NB4 (cell line): ENCODE results near the gene IMP3.

ENCODE experiments used
- DNase-seq: peaks from one replicate; pipeline ENCODE4 v3.0.0; 2010; ENCODE audit warnings: low read depth
- H3K4me3 ChIP-seq: one replicate; pipeline ENCODE4 v1.5.1; 2011; ENCODE audit warnings: mild to moderate bottlenecking, low read depth, low read length, moderate library complexity
- CTCF ChIP-seq: IDR thresholded peaks from one replicate; pipeline ENCODE4 v1.5.1; 2012; ENCODE audit warnings: low read depth, low read length
- MYC ChIP-seq: IDR thresholded peaks from 2 replicates; pipeline ENCODE4 v1.6.1; 2011; ENCODE audit warnings: low read depth, low read length
- POLR2A ChIP-seq: IDR thresholded peaks from 2 replicates; pipeline ENCODE4 v1.6.1; 2011; ENCODE audit warnings: mild to moderate bottlenecking; ENCODE audit not compliant: insufficient read length; ENCODE audit errors: extremely low read depth
- TF ChIP-seq, protein P1 (sequence below): IDR thresholded peaks from 2 replicates; pipeline ENCODE4 v1.6.1; 2011; ENCODE audit warnings: low read depth, low read length

Gene IMP3

GRCh38 chr15:75631935-75632334 is 8.1 kb downstream of the IMP3 start:
- TF ChIP-seq POLR2A (no peak), MYC (no peak), CTCF (no peak)
- TF ChIP-seq, protein P1, sequence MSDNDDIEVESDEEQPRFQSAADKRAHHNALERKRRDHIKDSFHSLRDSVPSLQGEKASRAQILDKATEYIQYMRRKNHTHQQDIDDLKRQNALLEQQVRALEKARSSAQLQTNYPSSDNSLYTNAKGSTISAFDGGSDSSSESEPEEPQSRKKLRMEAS: no peak
- DNase-seq: no peak
- H3K4me3 ChIP-seq: no peak overlapping the region

DNA sequence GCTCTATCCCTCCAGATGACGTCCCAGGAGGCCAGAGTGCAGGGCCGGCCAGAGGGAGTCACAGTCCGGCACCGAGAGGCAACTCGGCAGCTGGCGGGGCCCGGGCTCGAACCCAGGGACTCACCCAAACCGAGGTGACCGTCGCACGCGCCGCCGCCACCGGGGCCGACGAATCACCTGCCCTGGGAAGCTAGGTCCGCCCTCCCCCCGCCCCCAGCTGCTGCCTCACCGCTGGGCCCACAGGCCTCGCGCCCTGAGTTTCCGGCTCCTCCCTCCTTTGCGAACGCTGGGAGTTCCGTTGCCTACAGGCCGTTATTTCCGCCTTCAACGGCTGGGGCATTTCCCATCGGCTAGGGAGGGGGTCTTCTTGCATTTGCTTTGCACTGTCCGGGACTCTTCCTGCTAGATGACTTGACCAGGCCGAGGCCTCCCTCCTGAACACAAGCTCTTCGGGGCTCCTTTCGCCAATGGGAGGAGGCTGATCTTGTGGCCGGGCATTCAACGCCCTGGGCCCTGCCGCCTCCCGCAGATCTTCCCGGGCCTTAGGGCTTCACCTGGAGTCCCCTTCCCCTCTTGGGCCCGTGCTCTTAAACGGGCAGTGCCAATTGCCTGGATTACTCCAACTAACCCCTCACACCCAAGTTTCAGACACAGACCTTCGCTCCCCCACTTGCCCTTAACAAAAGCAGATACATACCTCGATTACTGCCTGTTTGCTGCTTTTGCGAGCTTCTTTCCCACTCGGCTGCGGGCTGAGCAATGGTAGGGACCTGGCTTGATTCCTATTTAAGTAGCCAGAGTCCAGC is 14.3 kb downstream of the IMP3 start, which contains the start of gene SNUPN:
TSS of gene SNUPN (minus strand) at position 184 of the 806 bp plus-strand sequence. CDS start 4,674 bp downstream, outside the sequence.
- peak within 1 kb of the TSS; percentile 89 for H3K4me3 ChIP-seq
- DNase-seq: peak; percentile 99
- TF ChIP-seq CTCF (no peak), POLR2A (peak; percentile 87), MYC (peak; percentile 95)
- TF ChIP-seq, protein P1: peak; percentile 86

DNA sequence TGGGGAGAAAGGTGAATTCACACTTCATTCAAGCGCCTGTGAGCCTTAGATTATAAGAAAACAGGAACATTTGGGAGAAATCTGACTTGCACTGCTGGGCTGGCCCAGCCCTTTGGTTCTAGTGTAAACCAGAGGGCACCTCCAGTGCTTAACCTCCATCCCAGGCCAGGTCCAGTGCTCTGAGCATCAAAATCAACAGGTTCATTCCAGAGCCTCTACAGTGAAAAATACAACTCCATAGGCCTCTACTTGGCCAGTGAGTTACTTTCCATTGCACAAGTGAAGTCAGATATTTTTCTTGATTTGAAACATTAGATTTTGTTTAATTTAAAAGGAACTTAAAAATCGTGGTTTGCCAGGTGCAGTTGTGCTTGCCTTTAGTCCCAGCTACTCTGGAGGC is 17.5 kb downstream of the IMP3 start:
- TF ChIP-seq CTCF (no peak), POLR2A (no peak), MYC (no peak)
- TF ChIP-seq, protein P1: no peak
- no peak for DNase-seq
- H3K4me3 ChIP-seq: no peak overlapping the region

GRCh38 chr15:75620841-75621391 is 19.1 kb downstream of the IMP3 start:
- peak; percentile 56 for DNase-seq
- H3K4me3 ChIP-seq: no peak overlapping the region
- TF ChIP-seq MYC: no peak
- no peak for TF ChIP-seq CTCF
- TF ChIP-seq, protein P1: no peak
- no peak for TF ChIP-seq POLR2A

GRCh38 chr15:75620058-75620820 is 19.8 kb downstream of the IMP3 start:
- H3K4me3 ChIP-seq: no peak overlapping the region
- peak; percentile 62 for DNase-seq
- TF ChIP-seq, protein P1: no peak
- TF ChIP-seq MYC (no peak), POLR2A (no peak), CTCF (no peak)
